Spleen (tissue), 3 donors: Measurements from ENCODE around the gene TTC9.

ENCODE experiments used
- POLR2A ChIP-seq, 3 donors: fragments of 450-650 bp; IDR thresholded peaks; one replicate each; pipeline ENCODE4 v1.5.1; 2017; ENCODE audit warnings: antibody characterized with exemption in 3 of 3, mild to moderate bottlenecking in 1 of 3
- POLR2AphosphoS5 ChIP-seq, 3 donors: sonication (generic); formaldehyde crosslinking; IDR thresholded peaks; one replicate each; pipeline ENCODE4 v1.5.1; 2017; ENCODE audit warnings: antibody characterized with exemption in 3 of 3

GRCh38 chr14:70648346-70648745 is 6.6 kb downstream of the TTC9 start:
- no peak for TF ChIP-seq POLR2A (IDR thresholded peaks at IDR 0.05)
- TF ChIP-seq POLR2AphosphoS5 (IDR thresholded peaks at IDR 0.05): no peak
